Measurements from ENCODE around the gene CDK6. TPM values are rescaled to one million over a fixed set of nuclear protein-coding genes. Genes with fewer than 3 reads are reported as not detected.

CDK6 gene
- total and polyA plus RNA-seq, 2 experiments from 2014 or later, result 7.4 to 23.7 TPM

- Mint-ChIP-seq H3K27me3 (ENCODE audit: insufficient read depth, low read depth, poor library complexity) (peaks cover 4% of the 10 kb centered on the region), H3K27ac (peak overlapping the region; percentile 85; the same call in 1 of the 2 replicates), H3K36me3 (ENCODE audit: low read depth) (peaks cover 4% of the 10 kb centered on the region; the same call in 2 of the 3 replicates), H3K4me1 (peaks cover 64% of the 10 kb centered on the region), H3K9me3 (no peaks in the 10 kb centered on the region; the same call in 2 of the 3 replicates), H3K4me3 (no peak overlapping the region)
- no peak for DNase-seq (ENCODE audit: low spot score)
- no peak for TF ChIP-seq CREB1 (CRISPR knock-in tag; IDR thresholded peaks at IDR 0.05; ENCODE audit: low read depth)
- TF ChIP-seq ETS1 (IDR thresholded peaks at IDR 0.05), result no peak
- no peak for TF ChIP-seq STAT1 (IDR thresholded peaks at IDR 0.05; ENCODE audit: unreplicated experiment)
- no peak for TF ChIP-seq ZNF114 (CRISPR knock-in tag; IDR thresholded peaks at IDR 0.05)
- no peak for TF ChIP-seq NANOG (IDR thresholded peaks at IDR 0.05; ENCODE audit: borderline replicate concordance)
- no peak for TF ChIP-seq EZH2 (IDR thresholded peaks at IDR 0.05; ENCODE audit: low read depth, unreplicated experiment)
- no peak for TF ChIP-seq ZNF331 (CRISPR knock-in tag; IDR thresholded peaks at IDR 0.05; ENCODE audit: low read depth)
- no peak for TF ChIP-seq EZH2phosphoT487 (IDR thresholded peaks at IDR 0.05; ENCODE audit: unreplicated experiment)
- TF ChIP-seq POLR2AphosphoS5 (IDR thresholded peaks at IDR 0.05; ENCODE audit: low read depth), result no peak
- TF ChIP-seq, protein P1, sequence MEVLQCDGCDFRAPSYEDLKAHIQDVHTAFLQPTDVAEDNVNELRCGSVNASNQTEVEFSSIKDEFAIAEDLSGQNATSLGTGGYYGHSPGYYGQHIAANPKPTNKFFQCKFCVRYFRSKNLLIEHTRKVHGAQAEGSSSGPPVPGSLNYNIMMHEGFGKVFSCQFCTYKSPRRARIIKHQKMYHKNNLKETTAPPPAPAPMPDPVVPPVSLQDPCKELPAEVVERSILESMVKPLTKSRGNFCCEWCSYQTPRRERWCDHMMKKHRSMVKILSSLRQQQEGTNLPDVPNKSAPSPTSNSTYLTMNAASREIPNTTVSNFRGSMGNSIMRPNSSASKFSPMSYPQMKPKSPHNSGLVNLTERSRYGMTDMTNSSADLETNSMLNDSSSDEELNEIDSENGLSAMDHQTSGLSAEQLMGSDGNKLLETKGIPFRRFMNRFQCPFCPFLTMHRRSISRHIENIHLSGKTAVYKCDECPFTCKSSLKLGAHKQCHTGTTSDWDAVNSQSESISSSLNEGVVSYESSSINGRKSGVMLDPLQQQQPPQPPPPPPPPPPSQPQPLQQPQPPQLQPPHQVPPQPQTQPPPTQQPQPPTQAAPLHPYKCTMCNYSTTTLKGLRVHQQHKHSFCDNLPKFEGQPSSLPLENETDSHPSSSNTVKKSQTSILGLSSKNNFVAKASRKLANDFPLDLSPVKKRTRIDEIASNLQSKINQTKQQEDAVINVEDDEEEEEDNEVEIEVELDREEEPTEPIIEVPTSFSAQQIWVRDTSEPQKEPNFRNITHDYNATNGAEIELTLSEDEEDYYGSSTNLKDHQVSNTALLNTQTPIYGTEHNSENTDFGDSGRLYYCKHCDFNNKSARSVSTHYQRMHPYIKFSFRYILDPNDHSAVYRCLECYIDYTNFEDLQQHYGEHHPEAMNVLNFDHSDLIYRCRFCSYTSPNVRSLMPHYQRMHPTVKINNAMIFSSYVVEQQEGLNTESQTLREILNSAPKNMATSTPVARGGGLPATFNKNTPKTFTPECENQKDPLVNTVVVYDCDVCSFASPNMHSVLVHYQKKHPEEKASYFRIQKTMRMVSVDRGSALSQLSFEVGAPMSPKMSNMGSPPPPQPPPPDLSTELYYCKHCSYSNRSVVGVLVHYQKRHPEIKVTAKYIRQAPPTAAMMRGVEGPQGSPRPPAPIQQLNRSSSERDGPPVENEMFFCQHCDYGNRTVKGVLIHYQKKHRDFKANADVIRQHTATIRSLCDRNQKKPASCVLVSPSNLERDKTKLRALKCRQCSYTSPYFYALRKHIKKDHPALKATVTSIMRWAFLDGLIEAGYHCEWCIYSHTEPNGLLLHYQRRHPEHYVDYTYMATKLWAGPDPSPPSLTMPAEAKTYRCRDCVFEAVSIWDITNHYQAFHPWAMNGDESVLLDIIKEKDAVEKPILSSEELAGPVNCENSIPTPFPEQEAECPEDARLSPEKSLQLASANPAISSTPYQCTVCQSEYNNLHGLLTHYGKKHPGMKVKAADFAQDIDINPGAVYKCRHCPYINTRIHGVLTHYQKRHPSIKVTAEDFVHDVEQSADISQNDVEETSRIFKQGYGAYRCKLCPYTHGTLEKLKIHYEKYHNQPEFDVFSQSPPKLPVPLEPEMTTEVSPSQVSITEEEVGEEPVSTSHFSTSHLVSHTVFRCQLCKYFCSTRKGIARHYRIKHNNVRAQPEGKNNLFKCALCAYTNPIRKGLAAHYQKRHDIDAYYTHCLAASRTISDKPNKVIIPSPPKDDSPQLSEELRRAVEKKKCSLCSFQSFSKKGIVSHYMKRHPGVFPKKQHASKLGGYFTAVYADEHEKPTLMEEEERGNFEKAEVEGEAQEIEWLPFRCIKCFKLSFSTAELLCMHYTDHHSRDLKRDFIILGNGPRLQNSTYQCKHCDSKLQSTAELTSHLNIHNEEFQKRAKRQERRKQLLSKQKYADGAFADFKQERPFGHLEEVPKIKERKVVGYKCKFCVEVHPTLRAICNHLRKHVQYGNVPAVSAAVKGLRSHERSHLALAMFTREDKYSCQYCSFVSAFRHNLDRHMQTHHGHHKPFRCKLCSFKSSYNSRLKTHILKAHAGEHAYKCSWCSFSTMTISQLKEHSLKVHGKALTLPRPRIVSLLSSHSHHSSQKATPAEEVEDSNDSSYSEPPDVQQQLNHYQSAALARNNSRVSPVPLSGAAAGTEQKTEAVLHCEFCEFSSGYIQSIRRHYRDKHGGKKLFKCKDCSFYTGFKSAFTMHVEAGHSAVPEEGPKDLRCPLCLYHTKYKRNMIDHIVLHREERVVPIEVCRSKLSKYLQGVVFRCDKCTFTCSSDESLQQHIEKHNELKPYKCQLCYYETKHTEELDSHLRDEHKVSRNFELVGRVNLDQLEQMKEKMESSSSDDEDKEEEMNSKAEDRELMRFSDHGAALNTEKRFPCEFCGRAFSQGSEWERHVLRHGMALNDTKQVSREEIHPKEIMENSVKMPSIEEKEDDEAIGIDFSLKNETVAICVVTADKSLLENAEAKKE (CRISPR knock-in tag; IDR thresholded peaks at IDR 0.05), result no peak
- TF ChIP-seq, protein P2, sequence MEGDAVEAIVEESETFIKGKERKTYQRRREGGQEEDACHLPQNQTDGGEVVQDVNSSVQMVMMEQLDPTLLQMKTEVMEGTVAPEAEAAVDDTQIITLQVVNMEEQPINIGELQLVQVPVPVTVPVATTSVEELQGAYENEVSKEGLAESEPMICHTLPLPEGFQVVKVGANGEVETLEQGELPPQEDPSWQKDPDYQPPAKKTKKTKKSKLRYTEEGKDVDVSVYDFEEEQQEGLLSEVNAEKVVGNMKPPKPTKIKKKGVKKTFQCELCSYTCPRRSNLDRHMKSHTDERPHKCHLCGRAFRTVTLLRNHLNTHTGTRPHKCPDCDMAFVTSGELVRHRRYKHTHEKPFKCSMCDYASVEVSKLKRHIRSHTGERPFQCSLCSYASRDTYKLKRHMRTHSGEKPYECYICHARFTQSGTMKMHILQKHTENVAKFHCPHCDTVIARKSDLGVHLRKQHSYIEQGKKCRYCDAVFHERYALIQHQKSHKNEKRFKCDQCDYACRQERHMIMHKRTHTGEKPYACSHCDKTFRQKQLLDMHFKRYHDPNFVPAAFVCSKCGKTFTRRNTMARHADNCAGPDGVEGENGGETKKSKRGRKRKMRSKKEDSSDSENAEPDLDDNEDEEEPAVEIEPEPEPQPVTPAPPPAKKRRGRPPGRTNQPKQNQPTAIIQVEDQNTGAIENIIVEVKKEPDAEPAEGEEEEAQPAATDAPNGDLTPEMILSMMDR (conservative IDR thresholded peaks at IDR 0.05; ENCODE audit: low read depth in 2 of 2), result no peak
- TF ChIP-seq JUNB (IDR thresholded peaks at IDR 0.05; ENCODE audit: unreplicated experiment), result no peak
- Histone ChIP-seq H3K79me2 (replicated peaks; ENCODE audit: insufficient read depth) (no peaks in the 10 kb centered on the region), H3K4me3 (no peak overlapping the region), H3K4me2 (peak overlapping the region; percentile 11; the same call in 1 of the 2 replicates), H3K36me3 (ENCODE audit: insufficient read depth) (no peaks in the 10 kb centered on the region), H4K20me1 (replicated peaks; ENCODE audit: insufficient read depth) (no peaks in the 10 kb centered on the region), H2AFZ (no peak overlapping the region), H3K27me3 (ENCODE audit: insufficient read depth) (no peaks in the 10 kb centered on the region), H3F3A (replicated peaks; ENCODE audit: low read depth) (no peaks in the 10 kb centered on the region), H3K4me1 (ENCODE audit: insufficient read depth) (peaks cover 68% of the 10 kb centered on the region), H3K9me2 (ENCODE audit: insufficient read depth) (no peaks in the 10 kb centered on the region), H3K27ac (ENCODE audit: low read depth) (peak overlapping the region; percentile 34; the same call in 1 of the 2 replicates)
- peak; percentile 36 for ATAC-seq
Measured at GRCh38 chr7:92754919-92755581, 81.3 kb downstream of the CDK6 start.
